ENCODE measurements around the gene SH3D21.

GRCh38 chr1:36285443-36286101 lies 20.6 kb upstream of the SH3D21 start:
- no peak for TF ChIP-seq POLR2A (IDR thresholded peaks at IDR 0.05)
- TF ChIP-seq CTCF (IDR thresholded peaks at IDR 0.05 in 4 of 5, conservative IDR thresholded peaks at IDR 0.05 in 1 of 5): peak; percentile 69 to 85 (median 80)
